SH-SY5Y (cell line): ENCODE measurements around the gene ADGRE2.

ENCODE experiments used
- GATA2 ChIP-seq: IDR thresholded peaks from 2 replicates; pipeline ENCODE4 v1.6.1; 2011; ENCODE audit warnings: mild to moderate bottlenecking, low read depth, low read length
- GATA3 ChIP-seq: IDR thresholded peaks from 2 replicates; pipeline ENCODE4 v1.6.1; 2011; ENCODE audit warnings: low read depth, mild to moderate bottlenecking, low read length, moderate library complexity

DNA sequence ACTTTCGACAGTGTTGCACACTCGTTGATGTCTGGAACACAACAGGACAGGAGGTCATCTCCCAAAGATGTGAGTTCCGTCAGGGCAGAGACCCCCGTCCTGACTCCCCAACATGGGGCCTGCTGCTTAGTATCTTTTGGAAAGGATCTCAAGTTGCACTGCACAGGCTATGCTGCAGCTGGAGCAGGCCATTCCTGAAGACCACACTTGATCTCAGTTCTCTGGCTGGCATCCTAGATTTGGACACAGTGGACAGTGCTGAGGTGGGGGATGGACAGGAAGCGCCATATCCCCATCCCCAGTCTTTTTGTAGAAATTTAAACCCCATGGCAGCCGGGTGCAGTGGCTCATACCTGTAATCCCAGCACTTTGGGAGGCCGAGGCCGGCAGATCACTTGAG lies 5.9 kb downstream of the ADGRE2 start:
- TF ChIP-seq GATA2, result no peak
- no peak for TF ChIP-seq GATA3
